AG09309 (cell line): Measurements from ENCODE around the gene TSC22D3.

Experiments used
- DNase-seq: peaks from one replicate; pipeline ENCODE4 v3.0.0-alpha.2; 2010; ENCODE audit warnings: low read depth
- H3K4me3 ChIP-seq: 2 replicates; pipeline ENCODE4 v1.5.1; 2011; ENCODE audit warnings: mild to moderate bottlenecking, low read depth, low read length, moderate library complexity; ENCODE audit not compliant: control insufficient read depth
- TF ChIP-seq, protein P1 (sequence below): IDR thresholded peaks from 2 replicates; pipeline ENCODE4 v1.5.1; 2011; ENCODE audit warnings: mild to moderate bottlenecking, low read depth, low read length, inconsistent platforms; ENCODE audit not compliant: insufficient read depth, control insufficient read depth; ENCODE audit errors: missing control alignments

Gene TSC22D3

DNA sequence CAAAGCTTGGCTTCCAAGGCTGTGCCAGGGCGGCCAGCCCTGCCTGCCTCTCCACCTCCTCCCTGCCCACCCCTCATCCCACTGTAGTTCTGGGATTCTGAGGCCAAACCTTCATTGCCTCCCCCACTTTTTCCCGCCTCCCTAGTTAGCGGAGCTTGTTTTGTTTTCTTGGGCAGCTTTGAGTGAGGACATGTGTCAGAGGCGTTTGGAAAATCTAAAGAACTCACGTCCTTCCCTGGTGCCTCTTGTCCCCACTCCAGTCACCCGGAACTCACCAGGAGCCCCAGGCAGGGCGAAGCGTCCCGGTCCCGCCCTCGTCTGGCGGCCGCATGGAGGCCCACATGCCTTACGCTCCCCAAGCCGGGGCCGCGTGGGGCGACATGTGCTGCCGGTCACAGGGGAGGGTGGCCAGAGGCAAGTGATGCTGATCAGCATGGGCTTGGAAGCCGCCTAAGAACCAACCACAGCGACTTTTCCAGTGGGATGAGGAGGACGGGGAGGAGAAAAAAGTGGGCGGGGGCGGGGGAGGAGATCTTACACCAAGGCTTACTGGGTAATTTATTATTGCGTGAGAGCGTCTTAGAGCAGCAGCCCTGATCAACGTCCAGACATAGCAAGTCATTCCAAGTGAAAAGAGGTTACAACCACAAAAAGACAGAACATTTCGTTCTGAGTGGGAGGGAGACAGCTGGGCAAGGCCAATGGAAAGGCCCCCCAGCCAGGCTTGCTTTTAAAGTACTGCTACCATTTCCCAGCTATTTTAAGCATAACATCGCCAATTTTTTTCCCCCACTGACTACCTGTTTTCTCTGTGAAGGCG is 98.8 kb downstream of the TSC22D3 start:
- H3K4me3 ChIP-seq: peak overlapping the region; percentile 52
- peak; percentile 58 for DNase-seq
- TF ChIP-seq, protein P1, sequence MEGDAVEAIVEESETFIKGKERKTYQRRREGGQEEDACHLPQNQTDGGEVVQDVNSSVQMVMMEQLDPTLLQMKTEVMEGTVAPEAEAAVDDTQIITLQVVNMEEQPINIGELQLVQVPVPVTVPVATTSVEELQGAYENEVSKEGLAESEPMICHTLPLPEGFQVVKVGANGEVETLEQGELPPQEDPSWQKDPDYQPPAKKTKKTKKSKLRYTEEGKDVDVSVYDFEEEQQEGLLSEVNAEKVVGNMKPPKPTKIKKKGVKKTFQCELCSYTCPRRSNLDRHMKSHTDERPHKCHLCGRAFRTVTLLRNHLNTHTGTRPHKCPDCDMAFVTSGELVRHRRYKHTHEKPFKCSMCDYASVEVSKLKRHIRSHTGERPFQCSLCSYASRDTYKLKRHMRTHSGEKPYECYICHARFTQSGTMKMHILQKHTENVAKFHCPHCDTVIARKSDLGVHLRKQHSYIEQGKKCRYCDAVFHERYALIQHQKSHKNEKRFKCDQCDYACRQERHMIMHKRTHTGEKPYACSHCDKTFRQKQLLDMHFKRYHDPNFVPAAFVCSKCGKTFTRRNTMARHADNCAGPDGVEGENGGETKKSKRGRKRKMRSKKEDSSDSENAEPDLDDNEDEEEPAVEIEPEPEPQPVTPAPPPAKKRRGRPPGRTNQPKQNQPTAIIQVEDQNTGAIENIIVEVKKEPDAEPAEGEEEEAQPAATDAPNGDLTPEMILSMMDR: no peak

DNA sequence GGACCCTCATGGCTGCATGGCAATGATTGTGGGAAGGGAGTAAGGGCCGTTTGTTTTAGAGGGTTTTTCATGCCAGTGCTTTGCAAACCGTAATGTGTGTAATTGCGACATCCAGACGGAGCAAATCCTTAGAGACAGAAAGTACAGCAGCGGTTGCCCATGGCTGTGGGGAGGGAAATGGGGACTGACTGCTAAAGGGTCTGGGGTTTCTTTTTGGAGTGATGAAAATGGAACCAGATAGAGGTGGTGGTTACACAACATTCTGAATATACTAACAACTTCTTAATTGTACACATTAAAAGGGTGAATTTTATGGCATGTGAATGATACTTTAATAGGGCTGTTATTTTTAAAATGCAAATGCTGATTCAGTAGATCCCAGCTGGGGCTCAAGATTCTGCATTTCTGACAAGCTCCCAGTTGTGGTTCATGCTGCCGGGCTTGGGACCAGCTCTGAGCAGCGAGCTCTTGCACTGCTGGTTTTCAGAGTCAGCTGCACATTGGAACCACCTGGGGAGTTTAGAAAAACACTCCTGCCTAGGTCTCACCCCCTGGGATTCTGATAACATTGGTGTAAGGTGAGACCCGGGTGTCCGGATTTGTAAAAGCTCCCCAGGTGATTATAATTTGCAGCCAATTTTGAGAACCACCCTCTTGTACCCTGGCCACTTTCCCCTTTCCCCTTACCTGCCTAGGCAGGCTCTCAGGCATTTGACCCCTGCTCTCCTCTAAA is 99.6 kb downstream of the TSC22D3 start:
- TF ChIP-seq, protein P1: no peak
- peak overlapping the region; percentile 52 for H3K4me3 ChIP-seq
- no peak for DNase-seq

DNA sequence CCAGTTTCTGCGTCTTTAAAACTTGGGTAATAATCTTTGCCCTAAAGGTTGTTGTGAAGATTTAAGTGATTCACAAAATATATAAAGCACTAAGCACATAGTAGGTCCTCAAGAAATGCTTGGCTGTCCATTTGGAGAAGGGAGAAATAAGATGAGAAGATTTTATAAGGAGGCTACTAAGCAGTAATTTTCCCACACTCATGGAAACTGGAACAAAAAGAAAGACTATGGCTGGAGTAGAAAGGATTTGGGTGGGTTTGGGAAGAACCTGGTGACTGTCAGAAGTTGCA is 100.3 kb downstream of the TSC22D3 start:
- no peak overlapping the region for H3K4me3 ChIP-seq
- TF ChIP-seq, protein P1: no peak
- no peak for DNase-seq

DNA sequence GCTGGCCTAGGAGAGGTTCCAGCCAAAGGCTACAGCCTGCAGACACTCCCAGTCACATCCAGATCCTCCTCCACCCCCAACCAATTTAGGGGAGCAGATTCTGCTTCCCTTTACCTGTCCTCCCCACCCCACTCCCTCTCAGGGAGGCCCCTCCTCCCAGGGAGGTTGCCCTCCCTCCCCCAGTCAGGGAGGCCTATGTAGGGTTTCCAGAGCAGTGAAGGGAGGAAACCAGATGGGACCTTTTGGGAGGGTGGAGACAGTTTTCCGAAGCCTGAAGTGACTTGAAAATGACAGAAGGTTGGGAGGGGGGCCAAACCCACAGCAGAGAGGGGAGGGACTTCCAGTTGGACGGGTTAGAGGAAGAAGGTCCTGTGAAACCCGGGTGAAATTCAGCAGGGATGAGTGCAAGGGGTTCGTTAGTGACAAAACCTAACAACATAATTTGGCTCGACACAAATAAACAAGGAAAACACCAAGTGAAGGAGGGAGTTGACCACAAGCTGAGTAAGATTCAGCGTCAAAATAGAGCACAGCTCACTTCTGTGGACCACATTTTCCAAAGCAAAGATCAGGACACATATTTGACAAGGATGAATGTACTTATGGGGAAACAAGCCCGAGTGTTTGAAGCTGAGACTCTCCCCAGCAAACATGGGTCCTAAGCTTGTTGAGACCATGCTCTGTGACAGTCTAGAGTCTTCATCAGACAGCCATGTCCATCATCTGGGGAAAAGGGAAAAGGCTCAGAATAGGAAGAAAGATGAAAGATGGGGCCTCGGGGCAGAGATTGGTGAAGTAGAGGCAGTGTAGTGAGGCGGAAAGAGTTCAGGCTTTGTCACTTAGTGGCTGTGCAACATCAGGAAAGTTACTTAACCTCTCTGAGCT is 100.9 kb downstream of the TSC22D3 start:
- no peak overlapping the region for H3K4me3 ChIP-seq
- DNase-seq: no peak
- TF ChIP-seq, protein P1: no peak

DNA sequence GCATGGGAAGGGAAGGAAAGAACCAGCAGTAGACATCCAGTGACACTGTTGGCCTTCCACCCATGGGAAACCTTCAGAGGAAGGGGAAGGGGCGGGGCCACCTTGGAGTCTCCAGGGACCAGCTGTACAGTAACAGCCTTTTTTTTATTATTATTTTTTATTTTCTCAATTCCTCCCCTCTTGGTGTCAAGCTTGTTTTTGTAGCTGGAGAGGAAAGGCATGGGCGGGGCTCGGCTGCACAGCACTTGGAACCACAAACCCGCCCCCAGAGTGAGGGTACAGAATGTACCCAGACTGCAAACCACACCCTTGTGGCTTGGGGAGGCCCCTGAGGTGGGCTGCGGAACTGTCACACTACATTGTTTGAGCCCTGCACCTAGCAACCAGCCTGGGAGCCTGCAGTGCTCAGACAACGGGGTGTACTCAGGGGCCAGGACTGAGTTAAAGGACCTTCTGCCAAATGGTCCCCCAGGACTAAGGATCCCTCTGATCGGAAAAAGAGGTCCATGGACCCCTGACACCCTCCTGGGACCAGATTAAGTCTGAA is 101.6 kb downstream of the TSC22D3 start:
- TF ChIP-seq, protein P1: no peak
- DNase-seq: no peak
- H3K4me3 ChIP-seq: no peak overlapping the region

DNA sequence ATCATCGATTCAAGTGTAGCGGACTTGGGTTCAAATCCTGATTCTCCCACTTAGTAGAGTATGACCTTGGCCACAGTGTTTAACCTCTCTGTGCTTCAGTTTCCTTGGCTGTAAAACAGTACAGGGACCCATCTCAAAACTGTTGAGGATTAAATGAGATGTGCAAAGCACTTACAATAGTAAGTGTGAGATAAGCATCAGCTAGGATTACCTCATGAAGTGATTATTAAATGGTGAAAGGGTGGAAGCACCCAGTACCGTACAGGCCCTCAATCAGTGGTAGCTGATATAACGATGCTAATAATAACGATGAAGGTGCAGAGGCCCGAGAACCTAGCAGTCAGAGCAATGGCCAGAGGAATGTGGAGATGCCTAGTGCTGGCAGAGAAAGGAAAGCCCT is 102.2 kb downstream of the TSC22D3 start:
- no peak overlapping the region for H3K4me3 ChIP-seq
- DNase-seq: no peak
- TF ChIP-seq, protein P1: no peak
